WERI-Rb-1 (cell line): ENCODE measurements around the gene NTF3.

Source experiments
- DNase-seq: peaks from one replicate; pipeline ENCODE4 v3.0.0-alpha.2; 2020
- H3K27ac ChIP-seq: fragments of 250-450 bp; sonication (Bioruptor Pico); 2 replicates; pipeline ENCODE4 v1.5.1; 2020; ENCODE audit warnings: mild to moderate bottlenecking, moderate library complexity
- H3K27me3 ChIP-seq: fragments of 250-450 bp; sonication (Bioruptor Pico); 2 replicates; pipeline ENCODE4 v1.5.1; 2021; ENCODE audit warnings: mild to moderate bottlenecking, low read depth, moderate library complexity; ENCODE audit not compliant: insufficient read depth, severe bottlenecking
- H3K36me3 ChIP-seq: fragments of 250-450 bp; sonication (Bioruptor Pico); 2 replicates; pipeline ENCODE4 v1.5.1; 2020; ENCODE audit warnings: mild to moderate bottlenecking, moderate library complexity
- H3K4me3 ChIP-seq: 2 replicates; pipeline ENCODE4 v1.5.1; 2011; ENCODE audit warnings: low read depth, mild to moderate bottlenecking, control low read depth, low read length
- H3K9me3 ChIP-seq: fragments of 250-450 bp; sonication (Bioruptor Pico); 2 replicates; pipeline ENCODE4 v1.5.1; 2021; ENCODE audit warnings: mild to moderate bottlenecking, moderate library complexity; ENCODE audit not compliant: severe bottlenecking
- CTCF ChIP-seq: IDR thresholded peaks from 2 replicates; pipeline ENCODE4 v1.5.1; 2011; ENCODE audit warnings: low read depth, mild to moderate bottlenecking, control low read depth, inconsistent platforms, low read length

NTF3 gene

GRCh38 chr12:5520037-5520436 lies 88.1 kb downstream of the NTF3 start:
- no peaks in the 10 kb centered on the region for H3K27me3 ChIP-seq
- no peaks in the 10 kb centered on the region for H3K36me3 ChIP-seq
- TF ChIP-seq CTCF = no peak
- H3K27ac ChIP-seq = no peak overlapping the region
- no peaks in the 10 kb centered on the region for H3K9me3 ChIP-seq
- H3K4me3 ChIP-seq = no peak overlapping the region
- DNase-seq = no peak

- Histone ChIP-seq H3K36me3 (no peaks in the 10 kb centered on the region), H3K4me3 (no peak overlapping the region), H3K9me3 (no peaks in the 10 kb centered on the region), H3K27ac (no peak overlapping the region), H3K27me3 (no peaks in the 10 kb centered on the region)
- no peak for DNase-seq
- TF ChIP-seq CTCF = no peak
Observed at GRCh38 chr12:5520831-5521230, 88.9 kb downstream of the NTF3 start.

GRCh38 chr12:5521456-5522325 lies 89.8 kb downstream of the NTF3 start:
- no peak for DNase-seq
- Histone ChIP-seq H3K4me3 (no peak overlapping the region), H3K27me3 (no peaks in the 10 kb centered on the region), H3K36me3 (no peaks in the 10 kb centered on the region), H3K9me3 (no peaks in the 10 kb centered on the region), H3K27ac (no peak overlapping the region)
- TF ChIP-seq CTCF = no peak

GRCh38 chr12:5522432-5523335 lies 90.8 kb downstream of the NTF3 start:
- no peak for DNase-seq
- H3K27me3 ChIP-seq = no peaks in the 10 kb centered on the region
- H3K4me3 ChIP-seq = no peak overlapping the region
- H3K27ac ChIP-seq = no peak overlapping the region
- no peaks in the 10 kb centered on the region for H3K36me3 ChIP-seq
- no peak for TF ChIP-seq CTCF
- no peaks in the 10 kb centered on the region for H3K9me3 ChIP-seq

- no peak overlapping the region for H3K4me3 ChIP-seq
- no peak for DNase-seq
- H3K36me3 ChIP-seq = no peaks in the 10 kb centered on the region
- H3K27ac ChIP-seq = no peak overlapping the region
- TF ChIP-seq CTCF = no peak
- H3K27me3 ChIP-seq = no peaks in the 10 kb centered on the region
- H3K9me3 ChIP-seq = no peaks in the 10 kb centered on the region
Observed at GRCh38 chr12:5523396-5524115, 91.6 kb downstream of the NTF3 start.
